Lung (tissue), 12 donors: ENCODE results near the gene CUEDC2. TPM values are rescaled to one million over a fixed set of nuclear protein-coding genes. Genes with fewer than 3 reads are reported as not detected.

Experiments
- ATAC-seq: fragments of 200-7000 bp; cut with Tn5 transposase; one replicate; pipeline ENCODE4 v1.9.1; 2020; ENCODE audit warnings: moderate number of reproducible peaks; ENCODE audit not compliant: insufficient read depth, low FRiP score
- DNase-seq, 3 donors: peaks; one replicate each; pipeline ENCODE4 v3.0.0-alpha.2; 2013 to 2017
- H3K27ac ChIP-seq, 2 donors: one replicate each; pipeline ENCODE4 v1.5.1; 2013; ENCODE audit warnings: mild to moderate bottlenecking in 2 of 2, moderate library complexity in 2 of 2, control low read depth in 1 of 2, inconsistent platforms in 1 of 2, low read depth in 1 of 2, low read length in 1 of 2
- H3K27me3 ChIP-seq, 3 donors: one replicate each; pipeline ENCODE4 v1.5.1; 2013; ENCODE audit warnings: low read length in 2 of 3; ENCODE audit not compliant: control insufficient read depth in 3 of 3, insufficient read depth in 3 of 3
- H3K36me3 ChIP-seq, 4 donors: one replicate each; pipeline ENCODE4 v1.5.1; 2013; ENCODE audit warnings: low read length in 4 of 4, mild to moderate bottlenecking in 1 of 4, moderate library complexity in 1 of 4; ENCODE audit not compliant: control insufficient read depth in 4 of 4, insufficient read depth in 4 of 4
- H3K4me1 ChIP-seq, 5 donors: one replicate each; pipeline ENCODE4 v1.5.1; 2013; ENCODE audit warnings: low read length in 5 of 5, mild to moderate bottlenecking in 2 of 5, moderate library complexity in 1 of 5; ENCODE audit not compliant: control insufficient read depth in 5 of 5, insufficient read depth in 5 of 5
- H3K4me3 ChIP-seq: one replicate; pipeline ENCODE4 v1.5.1; 2013; ENCODE audit warnings: mild to moderate bottlenecking, control low read depth, moderate library complexity
- H3K9ac ChIP-seq, 2 donors: one replicate each; pipeline ENCODE4 v1.5.1; 2013; ENCODE audit warnings: low read length in 2 of 2, control low read depth in 1 of 2; ENCODE audit not compliant: insufficient read depth in 1 of 2
- H3K9me3 ChIP-seq, 4 donors: one replicate each; pipeline ENCODE4 v1.5.1; 2013; ENCODE audit warnings: low read length in 3 of 4, mild to moderate bottlenecking in 1 of 4, moderate library complexity in 1 of 4; ENCODE audit not compliant: control insufficient read depth in 4 of 4, insufficient read depth in 3 of 4
- WGBS, 2 donors: extraction: QIAGEN DNeasy Blood & Tissue Kit; methylation state at CpG; one replicate each; pipeline ENCODE4 v1.1.7; 2013; 5-methylcytosine and 5-hydroxymethylcytosine counted together
- polyA plus RNA-seq, 2 donors: library from polyadenylated mRNA; stranded (reverse); fragments of 200-250 nt; gene quantifications; one replicate each; pipeline ENCODE4 v1.2.1, GENCODE V29; 2013
- total RNA-seq, 2 donors: library from RNA; depleted of rRNA in 1 of 2; stranded (reverse); fragments of >200 nt in 1 of 2; gene quantifications; one replicate each; pipeline ENCODE4 v1.2.1, GENCODE V29; 2014 to 2021
- TF ChIP-seq, protein P1 (sequence below): IDR thresholded peaks from 2 replicates; pipeline ENCODE4 v1.5.1; 2012; ENCODE audit warnings: mild to moderate bottlenecking; ENCODE audit errors: control extremely low read depth, extremely low read depth
- donor health status: control.
- donor health status: control.
- donor health status: Bipolar disorder and iron deficiency.
- donor health status: healthy.
- donor health status: DM: yes; HTN: yes; CAD: no.

CUEDC2 gene
- total and polyA plus RNA-seq, 4 donors = 33.4 to 63.8 (median 44.1) TPM

DNA sequence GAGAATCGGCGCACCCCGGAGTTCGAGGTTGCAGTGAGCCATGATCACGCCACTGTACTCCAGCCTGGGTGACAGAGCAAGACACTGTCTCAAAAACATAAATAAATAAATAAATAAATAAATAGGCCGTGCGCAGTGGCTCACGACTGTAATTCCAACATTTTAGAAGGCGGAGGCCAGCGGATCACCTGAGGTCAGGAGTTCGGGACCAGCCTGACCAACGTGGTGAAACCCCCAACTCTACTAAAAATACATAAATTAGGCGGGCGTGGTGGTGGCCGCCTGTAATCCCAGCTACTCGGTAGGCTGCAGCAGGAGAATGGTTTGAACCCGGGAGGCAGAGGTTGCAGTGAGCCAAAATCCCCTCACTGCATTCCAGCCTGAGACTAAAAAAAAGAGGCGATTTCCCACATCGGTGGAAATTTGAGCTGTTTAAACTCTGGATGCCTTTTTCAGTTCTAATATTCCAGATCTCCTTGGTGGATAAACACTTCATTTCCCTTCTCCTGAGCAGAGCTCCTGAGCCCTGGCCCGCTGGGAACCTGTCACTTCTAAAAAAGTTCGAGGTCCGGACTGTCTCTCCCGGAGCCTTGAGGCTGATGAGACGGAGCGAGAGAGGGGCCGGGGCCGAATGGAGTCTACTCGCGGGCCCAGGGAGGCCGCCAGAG is 38.8 kb downstream of the CUEDC2 start:
- no peak for ATAC-seq
- no peak for DNase-seq
- Histone ChIP-seq H3K4me1 (peaks cover 0 to 14% (median 9%) of the 10 kb centered on the region in 5 donors), H3K27me3 (peaks cover 0 to 11% (median 9%) of the 10 kb centered on the region in 3 donors), H3K27ac (peak overlapping the region; percentile 94 to 99), H3K36me3 (peaks cover 0 to 11% (median 0%) of the 10 kb centered on the region in 4 donors), H3K4me3 (no peak overlapping the region), H3K9me3 (no peaks in the 10 kb centered on the region), H3K9ac (peak overlapping the region in 1 of 2 donors; percentile 82)
- TF ChIP-seq, protein P1, sequence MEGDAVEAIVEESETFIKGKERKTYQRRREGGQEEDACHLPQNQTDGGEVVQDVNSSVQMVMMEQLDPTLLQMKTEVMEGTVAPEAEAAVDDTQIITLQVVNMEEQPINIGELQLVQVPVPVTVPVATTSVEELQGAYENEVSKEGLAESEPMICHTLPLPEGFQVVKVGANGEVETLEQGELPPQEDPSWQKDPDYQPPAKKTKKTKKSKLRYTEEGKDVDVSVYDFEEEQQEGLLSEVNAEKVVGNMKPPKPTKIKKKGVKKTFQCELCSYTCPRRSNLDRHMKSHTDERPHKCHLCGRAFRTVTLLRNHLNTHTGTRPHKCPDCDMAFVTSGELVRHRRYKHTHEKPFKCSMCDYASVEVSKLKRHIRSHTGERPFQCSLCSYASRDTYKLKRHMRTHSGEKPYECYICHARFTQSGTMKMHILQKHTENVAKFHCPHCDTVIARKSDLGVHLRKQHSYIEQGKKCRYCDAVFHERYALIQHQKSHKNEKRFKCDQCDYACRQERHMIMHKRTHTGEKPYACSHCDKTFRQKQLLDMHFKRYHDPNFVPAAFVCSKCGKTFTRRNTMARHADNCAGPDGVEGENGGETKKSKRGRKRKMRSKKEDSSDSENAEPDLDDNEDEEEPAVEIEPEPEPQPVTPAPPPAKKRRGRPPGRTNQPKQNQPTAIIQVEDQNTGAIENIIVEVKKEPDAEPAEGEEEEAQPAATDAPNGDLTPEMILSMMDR = no peak
- WGBS, 2 donors = 32 to 36% methylated on average over 30 of the region's 30 CpGs

DNA sequence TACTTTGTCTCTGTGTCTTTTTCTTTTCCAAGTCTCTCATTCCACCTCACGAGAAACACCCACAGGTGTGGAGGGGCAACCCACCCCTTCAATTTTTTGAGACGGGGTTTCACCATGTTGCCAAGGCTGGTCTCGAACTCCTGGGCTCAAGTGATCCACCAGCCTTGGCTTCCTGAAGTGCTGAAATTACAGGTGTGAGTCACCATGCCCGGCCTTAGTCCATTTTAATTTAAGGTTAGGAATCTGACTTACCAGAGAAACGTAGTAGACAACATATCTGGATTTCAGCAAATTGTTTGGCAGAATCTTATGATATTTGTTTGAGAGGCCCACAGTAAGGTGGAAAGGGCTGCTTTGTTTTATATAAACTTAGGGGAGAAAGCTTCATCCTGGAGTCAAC is 40.1 kb downstream of the CUEDC2 start:
- WGBS, 2 donors = 77 to 90% methylated on average over 5 of the region's 5 CpGs
- H3K9me3 ChIP-seq = no peaks in the 10 kb centered on the region
- ATAC-seq (no peak), DNase-seq (peak in 1 of 3 donors; percentile 2)
- H3K9ac ChIP-seq = no peak overlapping the region
- H3K4me3 ChIP-seq = no peak overlapping the region
- peaks cover 0 to under 1% (median 0%) of the 10 kb centered on the region in 4 donors for H3K36me3 ChIP-seq
- H3K27ac ChIP-seq = no peak overlapping the region
- TF ChIP-seq, protein P1 = no peak
- peaks cover 0 to 14% (median 9%) of the 10 kb centered on the region in 5 donors for H3K4me1 ChIP-seq
- H3K27me3 ChIP-seq = peaks cover 0 to 11% (median 9%) of the 10 kb centered on the region in 3 donors

DNA sequence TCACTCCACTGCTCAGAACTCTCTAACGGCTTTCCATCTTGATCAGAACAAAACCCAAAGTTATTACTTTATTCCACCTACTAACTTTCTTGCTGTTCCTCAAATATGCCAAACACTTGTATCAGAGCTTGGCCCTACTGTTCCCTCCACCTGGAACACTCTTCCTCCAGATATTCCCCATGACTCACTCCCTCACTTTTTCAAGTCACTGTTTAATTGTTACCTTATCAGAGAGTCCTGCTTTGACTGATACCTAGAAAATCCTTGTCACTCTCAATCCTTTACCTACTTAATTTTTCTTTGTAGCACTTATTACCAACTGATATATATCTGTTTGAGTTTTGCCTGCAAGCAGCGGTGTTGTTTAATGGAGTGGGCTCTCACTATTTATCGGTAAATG is 42.5 kb downstream of the CUEDC2 start:
- ATAC-seq = no peak

More for the DNA sequence above, 42.5 kb downstream of the CUEDC2 start:
- peaks cover 0 to 10% (median 5%) of the 10 kb centered on the region in 5 donors for H3K4me1 ChIP-seq
- H3K27me3 ChIP-seq = peaks cover 0 to 11% (median 9%) of the 10 kb centered on the region in 3 donors
- no peaks in the 10 kb centered on the region for H3K36me3 ChIP-seq
- H3K4me3 ChIP-seq = no peak overlapping the region
- H3K9me3 ChIP-seq = no peaks in the 10 kb centered on the region
- H3K27ac ChIP-seq = no peak overlapping the region
- TF ChIP-seq, protein P1 = no peak
- 90 to 94% methylated on average over 3 of the region's 3 CpGs for WGBS, 2 donors
- no peak overlapping the region for H3K9ac ChIP-seq
- no peak for DNase-seq
